Measurements from ENCODE around the gene SOS1. TPM values are rescaled to one million over a fixed set of nuclear protein-coding genes. Genes with fewer than 3 reads are reported as not detected.
A peak's percentile ranks its signal among the peaks of the same experiment; 100 is the strongest.

The SOS1 gene
- total RNA-seq, 4 donors from 2014 or later, result 23.1 to 70.8 (median 31.6) TPM

DNA sequence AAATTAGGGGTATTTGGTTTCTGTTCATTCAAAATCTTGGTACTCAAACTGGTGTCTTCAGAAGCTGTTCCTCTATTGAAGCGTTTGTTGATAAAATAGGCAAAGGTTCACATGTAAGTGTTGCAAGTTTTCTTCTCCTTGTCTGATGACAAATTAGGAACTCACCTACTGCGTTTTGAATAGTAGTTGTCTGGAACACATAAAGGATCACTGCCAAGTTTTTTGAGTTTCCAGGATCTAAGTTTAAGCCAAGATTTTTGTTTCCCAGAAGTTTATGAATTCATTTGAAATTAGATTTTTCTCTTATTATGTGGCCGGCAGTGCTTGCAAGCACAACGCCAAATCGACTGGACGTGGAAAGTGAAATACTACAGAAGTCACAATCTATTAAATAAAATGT is 145.8 kb downstream of the SOS1 start:
- DNase-seq (ENCODE audit: low spot score), result no peak
- ATAC-seq (ENCODE audit: low FRiP score), result peak; percentile 53
- TF ChIP-seq, protein P1, sequence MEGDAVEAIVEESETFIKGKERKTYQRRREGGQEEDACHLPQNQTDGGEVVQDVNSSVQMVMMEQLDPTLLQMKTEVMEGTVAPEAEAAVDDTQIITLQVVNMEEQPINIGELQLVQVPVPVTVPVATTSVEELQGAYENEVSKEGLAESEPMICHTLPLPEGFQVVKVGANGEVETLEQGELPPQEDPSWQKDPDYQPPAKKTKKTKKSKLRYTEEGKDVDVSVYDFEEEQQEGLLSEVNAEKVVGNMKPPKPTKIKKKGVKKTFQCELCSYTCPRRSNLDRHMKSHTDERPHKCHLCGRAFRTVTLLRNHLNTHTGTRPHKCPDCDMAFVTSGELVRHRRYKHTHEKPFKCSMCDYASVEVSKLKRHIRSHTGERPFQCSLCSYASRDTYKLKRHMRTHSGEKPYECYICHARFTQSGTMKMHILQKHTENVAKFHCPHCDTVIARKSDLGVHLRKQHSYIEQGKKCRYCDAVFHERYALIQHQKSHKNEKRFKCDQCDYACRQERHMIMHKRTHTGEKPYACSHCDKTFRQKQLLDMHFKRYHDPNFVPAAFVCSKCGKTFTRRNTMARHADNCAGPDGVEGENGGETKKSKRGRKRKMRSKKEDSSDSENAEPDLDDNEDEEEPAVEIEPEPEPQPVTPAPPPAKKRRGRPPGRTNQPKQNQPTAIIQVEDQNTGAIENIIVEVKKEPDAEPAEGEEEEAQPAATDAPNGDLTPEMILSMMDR (IDR thresholded peaks at IDR 0.05), result no peak

DNA sequence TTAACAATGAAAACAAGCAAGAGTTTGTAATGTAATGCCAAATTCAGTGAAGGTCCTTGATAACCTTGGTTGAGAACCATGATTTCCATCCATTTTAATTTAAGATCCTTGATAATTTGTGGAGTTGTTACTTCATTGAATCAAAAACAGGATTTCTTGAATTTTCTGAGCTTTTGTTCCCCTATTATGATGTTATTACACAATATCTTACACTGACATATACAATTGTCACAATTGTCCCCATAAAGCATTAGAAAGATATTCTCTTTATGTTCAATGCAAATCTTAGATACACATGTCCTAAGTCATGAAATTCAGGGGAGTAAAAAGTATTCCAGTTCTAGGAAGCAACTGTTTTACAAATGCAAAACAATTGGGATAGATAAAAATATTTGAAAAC is 147.6 kb downstream of the SOS1 start:
- no peak for DNase-seq (ENCODE audit: low spot score)
- TF ChIP-seq, protein P1 (IDR thresholded peaks at IDR 0.05), result no peak
- ATAC-seq (ENCODE audit: low FRiP score), result no peak

DNA sequence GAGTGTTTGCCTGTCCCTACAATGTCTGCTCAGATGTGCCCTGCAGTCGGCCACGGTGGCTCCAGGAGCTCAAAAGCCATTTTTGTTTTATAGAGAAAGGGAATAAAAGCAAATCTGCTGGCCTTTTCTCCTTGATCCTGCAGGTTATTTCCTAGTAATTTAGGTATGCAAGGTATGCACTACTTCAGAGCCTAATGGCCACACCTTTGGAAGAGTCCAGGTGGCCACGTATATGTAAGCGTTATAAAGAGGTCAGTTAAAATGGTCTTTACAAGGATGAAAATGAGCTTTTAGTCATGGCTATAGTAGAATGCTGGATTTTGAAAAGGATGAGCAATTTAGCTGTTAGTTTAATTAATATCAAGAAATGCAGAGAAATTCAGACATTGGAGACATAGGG is 149.5 kb downstream of the SOS1 start:
- ATAC-seq (ENCODE audit: low FRiP score) (no peak), DNase-seq (ENCODE audit: low spot score) (no peak)
- TF ChIP-seq, protein P1 (IDR thresholded peaks at IDR 0.05), result no peak

DNA sequence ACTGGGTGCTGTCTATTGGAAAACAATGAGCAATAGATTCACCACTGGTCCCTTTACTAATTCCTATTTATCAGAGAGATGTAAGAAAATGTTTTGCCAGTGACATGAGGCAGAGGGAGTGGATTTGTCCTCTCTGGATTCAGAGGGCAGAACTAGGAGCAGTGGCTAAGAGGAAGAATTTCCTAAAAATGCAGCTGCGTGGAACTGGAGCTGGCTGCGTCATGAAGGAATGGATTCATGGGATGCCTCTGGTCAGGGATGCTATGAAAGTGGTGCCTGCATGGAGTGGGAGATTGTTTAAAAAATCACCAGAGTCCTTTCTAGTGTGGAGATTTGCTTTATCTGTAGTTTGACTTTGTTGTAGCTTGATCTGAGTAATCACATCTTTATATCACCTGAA is 152.8 kb downstream of the SOS1 start:
- TF ChIP-seq, protein P1 (IDR thresholded peaks at IDR 0.05), result no peak
- ATAC-seq (ENCODE audit: low FRiP score) (no peak), DNase-seq (ENCODE audit: low spot score) (no peak)

DNA sequence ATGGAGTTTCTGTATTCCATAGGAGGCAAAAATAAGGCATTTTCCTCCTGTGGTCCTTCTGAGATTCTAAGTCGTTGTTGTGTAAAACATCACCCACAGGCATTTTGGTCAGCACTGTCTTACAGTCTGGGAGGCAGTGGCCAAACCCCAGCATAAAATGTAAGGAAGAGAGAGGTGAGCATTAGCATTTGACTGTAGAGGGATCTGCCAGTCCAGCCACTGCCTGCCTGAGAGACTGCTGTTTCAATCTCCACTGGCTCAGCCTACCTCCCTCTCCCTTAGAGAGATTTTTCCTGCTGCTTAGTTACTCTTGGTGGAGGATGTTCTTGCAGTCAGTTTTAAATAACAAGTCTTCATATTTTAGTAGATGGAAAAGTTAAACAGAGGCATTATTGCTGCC is 154.2 kb downstream of the SOS1 start:
- DNase-seq (ENCODE audit: low spot score) (no peak), ATAC-seq (ENCODE audit: low FRiP score) (no peak)
- TF ChIP-seq, protein P1 (IDR thresholded peaks at IDR 0.05), result no peak

DNA sequence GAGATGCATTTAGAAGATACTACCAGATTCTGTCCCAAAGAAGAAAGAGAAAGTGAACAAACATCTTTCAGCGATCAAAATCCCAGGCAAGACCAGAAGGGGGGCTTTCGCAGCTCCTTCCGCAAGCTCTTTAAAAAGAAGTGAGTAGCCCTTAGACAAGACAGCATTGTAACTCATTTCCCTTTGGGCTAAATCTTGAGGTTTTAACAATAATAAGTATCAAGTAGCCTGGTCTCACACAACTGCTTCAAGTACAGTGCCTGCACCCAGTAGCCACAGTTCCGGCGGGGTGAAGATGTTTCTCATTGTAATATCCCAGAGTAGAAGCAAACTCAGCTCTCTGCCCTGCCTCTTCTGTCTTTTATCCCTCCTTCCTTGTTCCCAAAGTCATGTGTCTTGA is 154.8 kb downstream of the SOS1 start:
- ATAC-seq (ENCODE audit: low FRiP score) (no peak), DNase-seq (ENCODE audit: low spot score) (no peak)
- TF ChIP-seq, protein P1 (IDR thresholded peaks at IDR 0.05), result no peak

DNA sequence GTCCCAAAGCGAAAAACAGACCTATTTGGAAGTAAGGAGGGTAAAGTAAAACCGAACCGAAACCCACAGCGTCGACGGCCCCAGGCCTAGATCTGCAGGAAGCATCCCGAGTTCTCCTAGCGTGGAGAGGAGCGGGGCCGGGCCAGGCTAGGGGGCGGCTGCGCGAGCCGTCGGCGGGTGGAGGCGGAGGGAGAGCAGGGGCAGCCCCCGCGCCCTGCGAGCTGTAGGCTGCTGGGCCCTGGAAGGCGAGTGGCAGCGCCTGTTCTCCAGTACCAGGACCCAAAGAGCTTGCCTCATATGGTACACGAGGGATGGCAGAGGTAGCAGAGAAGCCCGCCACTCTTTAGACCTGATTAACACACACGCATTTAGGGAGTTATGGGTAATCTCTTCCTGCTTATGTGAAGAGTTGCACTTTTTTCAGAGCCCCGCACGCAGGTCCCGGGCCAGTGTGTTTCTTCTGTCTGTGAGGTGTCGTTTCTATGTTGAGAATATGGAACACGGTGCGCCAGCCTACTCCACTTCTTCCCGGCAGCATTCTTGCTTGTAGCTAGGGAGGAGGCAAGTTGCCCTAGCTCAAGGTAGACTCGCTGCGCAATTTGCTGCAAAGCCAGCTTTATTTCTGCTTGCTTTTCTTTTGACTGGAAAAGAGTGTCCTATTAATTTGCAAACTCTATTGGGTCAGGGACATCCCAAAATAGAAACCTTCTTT is 160.1 kb downstream of the SOS1 start:
- DNase-seq (ENCODE audit: low spot score), result no peak
- TF ChIP-seq, protein P1 (IDR thresholded peaks at IDR 0.05), result no peak
- peak; percentile 63 for ATAC-seq (ENCODE audit: low FRiP score)
